Nephron progenitor cell (in vitro differentiated cells): ENCODE results near the gene ACOT2.
A peak's percentile ranks its signal among the peaks of the same experiment; 100 is the strongest.
"Not testable (repeated sequence)": the region's sequence is repeated elsewhere in the genome, so short reads cannot be mapped to it uniquely, and the experiment has no call there.

Experiments used
- DNase-seq: peaks from one replicate; pipeline ENCODE4 v3.0.0; 2021
- H3K27ac Mint-ChIP-seq: 2 replicates; pipeline ENCODE4 v1.8.0; 2021; ENCODE audit warnings: mild to moderate bottlenecking, moderate library complexity, mixed read lengths
- H3K27me3 Mint-ChIP-seq: 2 replicates; pipeline ENCODE4 v1.8.0; 2021; ENCODE audit warnings: mild to moderate bottlenecking, low read depth, mixed read lengths; ENCODE audit not compliant: poor library complexity
- H3K36me3 Mint-ChIP-seq: 2 replicates; pipeline ENCODE4 v1.8.0; 2021; ENCODE audit warnings: low read depth, mixed read lengths
- H3K4me1 Mint-ChIP-seq: 2 replicates; pipeline ENCODE4 v1.8.0; 2021; ENCODE audit warnings: mixed read lengths
- H3K4me3 Mint-ChIP-seq: 2 replicates; pipeline ENCODE4 v1.8.0; 2021; ENCODE audit warnings: mild to moderate bottlenecking, moderate library complexity, mixed read lengths
- H3K9me3 Mint-ChIP-seq: 2 replicates; pipeline ENCODE4 v1.8.0; 2021; ENCODE audit warnings: mild to moderate bottlenecking, moderate library complexity, mixed read lengths
- TF ChIP-seq, protein P1 (sequence below): fragments of 200-600 bp; sonication (generic); IDR thresholded peaks from 2 replicates; pipeline ENCODE4 v1.5.0; 2021; ENCODE audit warnings: antibody characterized with exemption

The ACOT2 gene, protein sequence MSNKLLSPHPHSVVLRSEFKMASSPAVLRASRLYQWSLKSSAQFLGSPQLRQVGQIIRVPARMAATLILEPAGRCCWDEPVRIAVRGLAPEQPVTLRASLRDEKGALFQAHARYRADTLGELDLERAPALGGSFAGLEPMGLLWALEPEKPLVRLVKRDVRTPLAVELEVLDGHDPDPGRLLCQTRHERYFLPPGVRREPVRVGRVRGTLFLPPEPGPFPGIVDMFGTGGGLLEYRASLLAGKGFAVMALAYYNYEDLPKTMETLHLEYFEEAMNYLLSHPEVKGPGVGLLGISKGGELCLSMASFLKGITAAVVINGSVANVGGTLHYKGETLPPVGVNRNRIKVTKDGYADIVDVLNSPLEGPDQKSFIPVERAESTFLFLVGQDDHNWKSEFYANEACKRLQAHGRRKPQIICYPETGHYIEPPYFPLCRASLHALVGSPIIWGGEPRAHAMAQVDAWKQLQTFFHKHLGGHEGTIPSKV

DNA sequence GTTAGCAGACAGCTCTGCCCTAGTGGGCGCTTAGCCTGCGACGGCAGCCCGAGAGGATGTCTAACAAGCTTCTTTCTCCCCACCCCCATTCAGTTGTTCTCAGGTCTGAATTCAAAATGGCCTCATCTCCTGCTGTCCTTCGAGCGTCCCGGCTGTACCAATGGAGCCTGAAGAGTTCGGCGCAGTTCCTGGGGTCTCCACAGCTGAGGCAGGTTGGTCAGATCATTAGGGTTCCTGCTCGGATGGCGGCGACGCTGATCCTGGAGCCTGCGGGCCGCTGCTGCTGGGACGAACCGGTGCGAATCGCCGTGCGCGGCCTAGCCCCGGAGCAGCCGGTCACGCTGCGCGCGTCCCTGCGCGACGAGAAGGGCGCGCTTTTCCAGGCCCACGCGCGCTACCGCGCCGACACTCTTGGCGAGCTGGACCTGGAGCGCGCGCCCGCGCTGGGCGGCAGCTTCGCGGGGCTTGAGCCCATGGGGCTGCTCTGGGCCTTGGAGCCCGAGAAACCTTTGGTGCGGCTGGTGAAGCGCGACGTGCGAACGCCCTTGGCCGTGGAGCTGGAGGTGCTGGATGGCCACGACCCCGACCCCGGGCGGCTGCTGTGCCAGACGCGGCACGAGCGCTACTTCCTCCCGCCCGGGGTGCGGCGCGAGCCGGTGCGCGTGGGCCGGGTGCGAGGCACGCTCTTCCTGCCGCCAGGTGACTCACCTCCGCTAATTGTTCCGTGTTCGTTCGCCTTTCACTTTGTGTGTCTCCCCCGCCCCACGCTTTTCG is at the start of gene ACOT2:
Gene ACOT2, plus strand, starts transcription at position 29 of the 774 bp plus-strand sequence. Its CDS starts 28 bp downstream, at position 57.
- DNase-seq, result peak; percentile 41
- Mint-ChIP-seq H3K4me1 (peaks cover 44% of the 10 kb centered on the region), H3K36me3 (peaks cover 26% of the 10 kb centered on the region), H3K27me3 (peaks cover 18% of the 10 kb centered on the region), H3K4me3 (peak within 1 kb of the TSS; percentile 89), H3K27ac (peak within 1 kb of the TSS; percentile 94)
- not testable (repeated sequence) for H3K9me3 Mint-ChIP-seq

DNA sequence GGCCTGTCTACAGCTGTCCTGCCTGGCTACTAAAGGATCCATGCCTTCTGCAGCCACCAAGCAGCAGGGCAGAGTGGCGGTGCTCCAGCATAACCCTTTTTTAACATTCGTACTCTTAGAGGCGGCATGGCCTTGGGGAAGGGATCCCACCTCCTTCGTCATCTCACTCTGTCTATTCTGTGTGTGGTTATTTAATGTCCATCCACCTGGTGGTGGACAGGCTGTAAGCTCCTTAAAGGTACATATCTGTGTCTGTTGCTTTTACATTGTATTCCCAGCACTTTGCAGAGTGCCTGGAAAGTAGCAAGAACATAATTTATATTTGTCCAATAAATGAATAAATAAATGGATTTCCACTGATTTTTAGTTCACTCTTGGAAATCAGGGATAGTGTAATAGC is 47.8 kb upstream of the ACOT2 start:
- Mint-ChIP-seq H3K4me1 (peaks cover 9% of the 10 kb centered on the region), H3K36me3 (no peaks in the 10 kb centered on the region), H3K27ac (no peak overlapping the region), H3K9me3 (no peaks in the 10 kb centered on the region), H3K4me3 (no peak overlapping the region), H3K27me3 (peaks cover 3% of the 10 kb centered on the region)
- no peak for DNase-seq
- TF ChIP-seq, protein P1, sequence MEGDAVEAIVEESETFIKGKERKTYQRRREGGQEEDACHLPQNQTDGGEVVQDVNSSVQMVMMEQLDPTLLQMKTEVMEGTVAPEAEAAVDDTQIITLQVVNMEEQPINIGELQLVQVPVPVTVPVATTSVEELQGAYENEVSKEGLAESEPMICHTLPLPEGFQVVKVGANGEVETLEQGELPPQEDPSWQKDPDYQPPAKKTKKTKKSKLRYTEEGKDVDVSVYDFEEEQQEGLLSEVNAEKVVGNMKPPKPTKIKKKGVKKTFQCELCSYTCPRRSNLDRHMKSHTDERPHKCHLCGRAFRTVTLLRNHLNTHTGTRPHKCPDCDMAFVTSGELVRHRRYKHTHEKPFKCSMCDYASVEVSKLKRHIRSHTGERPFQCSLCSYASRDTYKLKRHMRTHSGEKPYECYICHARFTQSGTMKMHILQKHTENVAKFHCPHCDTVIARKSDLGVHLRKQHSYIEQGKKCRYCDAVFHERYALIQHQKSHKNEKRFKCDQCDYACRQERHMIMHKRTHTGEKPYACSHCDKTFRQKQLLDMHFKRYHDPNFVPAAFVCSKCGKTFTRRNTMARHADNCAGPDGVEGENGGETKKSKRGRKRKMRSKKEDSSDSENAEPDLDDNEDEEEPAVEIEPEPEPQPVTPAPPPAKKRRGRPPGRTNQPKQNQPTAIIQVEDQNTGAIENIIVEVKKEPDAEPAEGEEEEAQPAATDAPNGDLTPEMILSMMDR, result no peak

DNA sequence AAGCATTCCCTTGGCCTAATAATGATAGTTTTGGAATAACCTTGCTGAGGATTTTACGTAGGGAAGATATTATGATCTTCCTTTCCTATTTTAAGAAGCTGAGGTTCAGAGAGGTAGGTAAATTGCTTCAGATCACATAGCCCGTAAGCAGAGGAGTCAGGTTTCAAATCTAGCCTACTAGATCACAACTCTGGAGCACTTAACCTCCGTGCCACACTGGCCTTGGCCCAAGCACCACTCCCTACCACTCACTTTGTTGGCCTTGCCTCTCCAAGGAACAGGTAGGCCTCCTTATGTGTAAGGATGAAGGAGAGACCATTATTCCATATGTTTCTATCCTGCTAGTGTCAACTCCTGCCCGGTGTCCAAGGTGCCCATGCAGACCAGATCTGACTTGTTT is 44.5 kb upstream of the ACOT2 start:
- Mint-ChIP-seq H3K4me1 (peaks cover 9% of the 10 kb centered on the region), H3K27me3 (peaks cover 17% of the 10 kb centered on the region)

DNA sequence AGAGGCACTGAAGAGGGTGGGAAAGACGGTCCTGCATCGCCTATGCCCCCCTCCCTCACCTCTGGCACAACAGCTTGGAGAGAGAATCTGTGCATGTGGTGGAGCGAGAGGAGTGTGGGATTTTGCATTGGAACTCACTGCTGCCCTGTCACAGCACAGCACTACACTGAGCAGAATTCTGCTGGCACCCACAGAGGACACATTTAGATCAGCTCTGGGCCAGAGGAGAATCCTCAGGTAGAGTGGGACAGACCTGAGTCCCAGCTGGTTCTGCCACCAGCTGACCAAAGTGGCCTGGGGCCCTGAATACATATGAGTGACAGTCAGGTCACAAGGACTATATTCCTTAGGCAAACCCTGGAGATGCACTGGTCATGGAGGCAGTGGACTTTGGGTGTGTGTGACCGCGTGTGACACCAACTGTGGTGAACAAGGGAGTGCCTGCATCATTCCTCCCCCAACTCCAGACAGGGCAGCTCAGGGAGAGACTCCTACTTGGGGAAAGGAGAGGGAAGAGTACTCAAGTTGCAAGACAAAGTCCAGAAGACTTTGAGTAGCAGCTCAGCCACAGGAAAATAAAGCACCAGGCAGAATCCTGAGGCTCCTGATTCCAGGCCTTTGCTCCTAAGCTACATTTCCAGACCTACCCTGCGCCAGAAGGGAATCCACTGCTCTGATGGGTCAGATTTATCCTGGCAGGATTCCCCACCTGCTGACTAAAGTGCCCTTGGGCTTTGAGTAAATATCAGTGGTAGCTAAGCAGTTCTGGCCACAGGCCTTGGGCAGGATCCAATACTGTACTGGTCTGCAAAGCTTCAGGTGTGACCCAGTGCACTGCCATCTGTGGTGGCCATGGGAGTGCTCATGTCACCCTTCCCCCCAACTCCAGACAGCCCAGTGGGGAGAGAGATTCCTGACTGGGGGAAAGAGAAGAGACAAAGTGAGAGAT is 42.7 kb upstream of the ACOT2 start:
- peak overlapping the region; percentile 83 for H3K27ac Mint-ChIP-seq
- H3K27me3 Mint-ChIP-seq, result peaks cover 13% of the 10 kb centered on the region
- no peak for DNase-seq
- TF ChIP-seq, protein P1, result no peak
- peaks cover 11% of the 10 kb centered on the region for H3K9me3 Mint-ChIP-seq
- H3K4me1 Mint-ChIP-seq, result peaks cover 9% of the 10 kb centered on the region
- no peak overlapping the region for H3K4me3 Mint-ChIP-seq
- no peaks in the 10 kb centered on the region for H3K36me3 Mint-ChIP-seq

More for the DNA sequence above, 44.5 kb upstream of the ACOT2 start:
- TF ChIP-seq, protein P1, result no peak
- Mint-ChIP-seq H3K9me3 (peaks cover 11% of the 10 kb centered on the region), H3K27ac (no peak overlapping the region), H3K36me3 (no peaks in the 10 kb centered on the region), H3K4me3 (no peak overlapping the region)
- no peak for DNase-seq

DNA sequence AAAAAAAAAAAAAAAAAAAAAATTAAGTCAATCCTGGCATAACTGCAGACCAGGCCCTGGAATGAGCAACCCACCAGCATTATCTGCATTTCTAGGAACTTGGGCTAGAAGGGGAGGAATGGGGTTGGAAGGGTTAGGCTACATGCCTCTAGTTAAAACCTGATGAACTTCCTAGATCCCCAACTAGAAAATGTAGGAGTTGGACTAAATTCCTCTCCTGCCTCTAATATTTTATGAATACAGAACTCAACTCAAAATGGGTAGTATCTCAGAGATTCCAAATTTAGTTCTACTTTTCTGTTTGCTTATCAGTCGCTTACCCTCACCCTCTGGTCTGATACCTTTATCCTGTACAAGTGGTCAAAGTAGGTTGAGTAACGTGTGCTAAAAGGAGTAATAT is 39.7 kb upstream of the ACOT2 start:
- H3K27me3 Mint-ChIP-seq, result peaks cover 13% of the 10 kb centered on the region
- not testable (repeated sequence) for H3K4me1 Mint-ChIP-seq, H3K27ac Mint-ChIP-seq, H3K4me3 Mint-ChIP-seq, H3K36me3 Mint-ChIP-seq, DNase-seq
- H3K9me3 Mint-ChIP-seq, result peaks cover 11% of the 10 kb centered on the region

DNA sequence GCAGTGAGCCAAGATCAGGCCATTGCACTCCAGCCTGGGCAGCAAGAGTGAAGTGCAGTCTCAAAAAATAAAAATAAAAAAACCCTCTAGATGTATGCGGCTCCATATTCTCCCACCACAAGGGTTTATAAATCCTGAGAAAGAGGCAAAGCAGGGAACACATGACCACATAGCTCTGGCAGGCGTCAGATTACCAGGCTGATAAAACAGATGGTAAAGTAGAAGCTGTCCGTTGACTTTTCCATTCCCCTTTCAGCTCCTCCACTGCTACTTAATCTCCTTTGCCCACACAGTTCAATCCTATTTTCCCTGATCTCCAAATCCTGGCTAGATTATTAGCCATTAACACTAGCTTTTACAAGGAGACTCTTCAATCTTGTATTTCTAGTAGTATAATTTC is 37.0 kb upstream of the ACOT2 start:
- DNase-seq, H3K4me1 Mint-ChIP-seq, H3K36me3 Mint-ChIP-seq, H3K4me3 Mint-ChIP-seq, H3K9me3 Mint-ChIP-seq, H3K27me3 Mint-ChIP-seq, H3K27ac Mint-ChIP-seq: not testable (repeated sequence)

DNA sequence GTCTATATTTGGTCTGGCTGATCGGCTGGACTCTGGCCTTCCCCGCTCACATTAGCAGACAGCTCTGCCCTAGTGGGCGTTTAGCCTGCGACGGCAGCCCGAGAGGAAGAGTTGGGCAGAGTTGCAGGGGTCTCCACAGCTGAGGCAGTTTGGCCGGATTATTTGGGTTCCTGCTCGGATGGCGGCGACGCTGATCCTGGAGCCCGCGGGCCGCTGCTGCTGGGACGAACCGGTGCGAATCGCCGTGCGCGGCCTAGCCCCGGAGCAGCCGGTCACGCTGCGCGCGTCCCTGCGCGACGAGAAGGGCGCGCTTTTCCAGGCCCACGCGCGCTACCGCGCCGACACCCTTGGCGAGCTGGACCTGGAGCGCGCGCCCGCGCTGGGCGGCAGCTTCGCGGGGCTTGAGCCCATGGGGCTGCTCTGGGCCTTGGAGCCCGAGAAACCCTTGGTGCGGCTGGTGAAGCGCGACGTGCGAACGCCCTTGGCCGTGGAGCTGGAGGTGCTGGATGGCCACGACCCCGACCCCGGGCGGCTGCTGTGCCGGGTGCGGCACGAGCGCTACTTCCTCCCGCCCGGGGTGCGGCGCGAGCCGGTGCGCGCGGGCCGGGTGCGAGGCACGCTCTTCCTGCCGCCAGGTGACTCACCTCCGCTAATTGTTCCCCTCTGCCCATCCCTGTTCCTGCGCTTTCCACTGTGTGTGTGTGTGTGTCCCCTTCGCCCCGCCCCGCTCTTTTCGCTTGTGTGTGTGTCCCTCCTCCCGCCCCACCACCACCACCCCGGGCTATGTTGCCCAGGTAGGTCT is 31.6 kb upstream of the ACOT2 start:
- peak overlapping the region; percentile 76 for H3K4me3 Mint-ChIP-seq

More for the DNA sequence above, 31.6 kb upstream of the ACOT2 start:
- not testable (repeated sequence) for H3K27ac Mint-ChIP-seq, H3K36me3 Mint-ChIP-seq, H3K9me3 Mint-ChIP-seq, H3K4me1 Mint-ChIP-seq, H3K27me3 Mint-ChIP-seq
- peak; percentile 13 for DNase-seq
